ENCODE data around the gene TTC21A.

Gene TTC21A

GRCh38 chr3:39186692-39187151 lies 79.2 kb downstream of the TTC21A start:
- TF ChIP-seq CREB1 (IDR thresholded peaks at IDR 0.05; ENCODE audit: low read depth), result no peak
- TF ChIP-seq RAD21 (IDR thresholded peaks at IDR 0.05; ENCODE audit: low read depth), result no peak
- no peak for TF ChIP-seq NFIC (IDR thresholded peaks at IDR 0.05)
- no peak for TF ChIP-seq TEAD4 (IDR thresholded peaks at IDR 0.05)
- TF ChIP-seq CEBPB (IDR thresholded peaks at IDR 0.05), result no peak
- TF ChIP-seq, protein P1, sequence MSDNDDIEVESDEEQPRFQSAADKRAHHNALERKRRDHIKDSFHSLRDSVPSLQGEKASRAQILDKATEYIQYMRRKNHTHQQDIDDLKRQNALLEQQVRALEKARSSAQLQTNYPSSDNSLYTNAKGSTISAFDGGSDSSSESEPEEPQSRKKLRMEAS (IDR thresholded peaks at IDR 0.05), result no peak
- no peak for TF ChIP-seq EGR1 (IDR thresholded peaks at IDR 0.05)
- no peak for TF ChIP-seq ZBTB7A (IDR thresholded peaks at IDR 0.05; ENCODE audit: low read depth)
- TF ChIP-seq EP300 (IDR thresholded peaks at IDR 0.05; ENCODE audit: borderline replicate concordance), result no peak
- TF ChIP-seq, protein P2, sequence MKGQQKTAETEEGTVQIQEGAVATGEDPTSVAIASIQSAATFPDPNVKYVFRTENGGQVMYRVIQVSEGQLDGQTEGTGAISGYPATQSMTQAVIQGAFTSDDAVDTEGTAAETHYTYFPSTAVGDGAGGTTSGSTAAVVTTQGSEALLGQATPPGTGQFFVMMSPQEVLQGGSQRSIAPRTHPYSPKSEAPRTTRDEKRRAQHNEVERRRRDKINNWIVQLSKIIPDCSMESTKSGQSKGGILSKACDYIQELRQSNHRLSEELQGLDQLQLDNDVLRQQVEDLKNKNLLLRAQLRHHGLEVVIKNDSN (IDR thresholded peaks at IDR 0.05), result no peak
- TF ChIP-seq, protein P3, sequence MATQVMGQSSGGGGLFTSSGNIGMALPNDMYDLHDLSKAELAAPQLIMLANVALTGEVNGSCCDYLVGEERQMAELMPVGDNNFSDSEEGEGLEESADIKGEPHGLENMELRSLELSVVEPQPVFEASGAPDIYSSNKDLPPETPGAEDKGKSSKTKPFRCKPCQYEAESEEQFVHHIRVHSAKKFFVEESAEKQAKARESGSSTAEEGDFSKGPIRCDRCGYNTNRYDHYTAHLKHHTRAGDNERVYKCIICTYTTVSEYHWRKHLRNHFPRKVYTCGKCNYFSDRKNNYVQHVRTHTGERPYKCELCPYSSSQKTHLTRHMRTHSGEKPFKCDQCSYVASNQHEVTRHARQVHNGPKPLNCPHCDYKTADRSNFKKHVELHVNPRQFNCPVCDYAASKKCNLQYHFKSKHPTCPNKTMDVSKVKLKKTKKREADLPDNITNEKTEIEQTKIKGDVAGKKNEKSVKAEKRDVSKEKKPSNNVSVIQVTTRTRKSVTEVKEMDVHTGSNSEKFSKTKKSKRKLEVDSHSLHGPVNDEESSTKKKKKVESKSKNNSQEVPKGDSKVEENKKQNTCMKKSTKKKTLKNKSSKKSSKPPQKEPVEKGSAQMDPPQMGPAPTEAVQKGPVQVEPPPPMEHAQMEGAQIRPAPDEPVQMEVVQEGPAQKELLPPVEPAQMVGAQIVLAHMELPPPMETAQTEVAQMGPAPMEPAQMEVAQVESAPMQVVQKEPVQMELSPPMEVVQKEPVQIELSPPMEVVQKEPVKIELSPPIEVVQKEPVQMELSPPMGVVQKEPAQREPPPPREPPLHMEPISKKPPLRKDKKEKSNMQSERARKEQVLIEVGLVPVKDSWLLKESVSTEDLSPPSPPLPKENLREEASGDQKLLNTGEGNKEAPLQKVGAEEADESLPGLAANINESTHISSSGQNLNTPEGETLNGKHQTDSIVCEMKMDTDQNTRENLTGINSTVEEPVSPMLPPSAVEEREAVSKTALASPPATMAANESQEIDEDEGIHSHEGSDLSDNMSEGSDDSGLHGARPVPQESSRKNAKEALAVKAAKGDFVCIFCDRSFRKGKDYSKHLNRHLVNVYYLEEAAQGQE (IDR thresholded peaks at IDR 0.05; ENCODE audit: low read depth), result no peak
- TF ChIP-seq FOXM1 (IDR thresholded peaks at IDR 0.05; ENCODE audit: borderline replicate concordance, low read depth), result no peak
- no peak for TF ChIP-seq YY1 (IDR thresholded peaks at IDR 0.05; ENCODE audit: low read depth)
- no peak for TF ChIP-seq TCF12 (IDR thresholded peaks at IDR 0.05; ENCODE audit: low read depth)
- TF ChIP-seq TAF1 (IDR thresholded peaks at IDR 0.05; ENCODE audit: low read depth), result no peak

- TF ChIP-seq CREB1 (IDR thresholded peaks at IDR 0.05; ENCODE audit: low read depth) (no peak), NFIC (IDR thresholded peaks at IDR 0.05) (no peak), RAD21 (IDR thresholded peaks at IDR 0.05; ENCODE audit: low read depth) (no peak), TCF12 (IDR thresholded peaks at IDR 0.05; ENCODE audit: low read depth) (no peak), YY1 (IDR thresholded peaks at IDR 0.05; ENCODE audit: low read depth) (no peak), TEAD4 (IDR thresholded peaks at IDR 0.05) (no peak)
- TF ChIP-seq, protein P2 (IDR thresholded peaks at IDR 0.05), result no peak
- TF ChIP-seq, protein P1 (IDR thresholded peaks at IDR 0.05), result no peak
Observed at GRCh38 chr3:39187372-39188155, 80.1 kb downstream of the TTC21A start.
